Activated gamma-delta T cell (primary cell): ENCODE data around the gene LPAR5.
A peak's percentile ranks its signal among the peaks of the same experiment; 100 is the strongest.

ENCODE experiments used
- DNase-seq: peaks from one replicate; lab custom pipeline; 2025; lab: John Stamatoyannopoulos, UW

The LPAR5 gene

GRCh38 chr12:6638305-6638704, 2.5 kb upstream of the LPAR5 start:
- DNase-seq: no peak

GRCh38 chr12:6635375-6635855, 344 bp downstream of the LPAR5 start:
- DNase-seq: no peak

- DNase-seq: no peak
These were observed 3.5 kb downstream of the LPAR5 start for GRCh38 chr12:6632026-6632983.

- DNase-seq: no peak
These were observed 4.2 kb downstream of the LPAR5 start for GRCh38 chr12:6631549-6631961.

GRCh38 chr12:6630736-6631135, 5.0 kb downstream of the LPAR5 start:
- DNase-seq: no peak

GRCh38 chr12:6627616-6628015, 8.1 kb downstream of the LPAR5 start:
- no peak for DNase-seq

GRCh38 chr12:6626654-6627283, 9.0 kb downstream of the LPAR5 start:
- DNase-seq: no peak

- DNase-seq: no peak
These were observed 14.9 kb downstream of the LPAR5 start for GRCh38 chr12:6620885-6621274.

- no peak for DNase-seq
These were observed 15.4 kb downstream of the LPAR5 start for GRCh38 chr12:6620137-6620884.

GRCh38 chr12:6618483-6619225, 17.1 kb downstream of the LPAR5 start:
- no peak for DNase-seq

- no peak for DNase-seq
These were observed 20.0 kb downstream of the LPAR5 start for GRCh38 chr12:6615802-6616201.

- DNase-seq: no peak
These were observed 21.1 kb downstream of the LPAR5 start for GRCh38 chr12:6614513-6615172.

- peak; percentile 53 for DNase-seq
These were observed 21.8 kb downstream of the LPAR5 start for GRCh38 chr12:6613776-6614512.

GRCh38 chr12:6613015-6613775, 22.6 kb downstream of the LPAR5 start:
- no peak for DNase-seq

GRCh38 chr12:6612652-6613014, 23.1 kb downstream of the LPAR5 start:
- no peak for DNase-seq

- no peak for DNase-seq
These were observed 23.5 kb downstream of the LPAR5 start for GRCh38 chr12:6612247-6612646.

- DNase-seq: no peak
These were observed 27.0 kb downstream of the LPAR5 start for GRCh38 chr12:6608592-6609281.

- DNase-seq: no peak
These were observed 27.8 kb downstream of the LPAR5 start for GRCh38 chr12:6607751-6608591.
